Liver (tissue), 3 donors: Measurements from ENCODE around the gene PTPRN.

ENCODE experiments used
- EGR1 ChIP-seq, 2 donors: IDR thresholded peaks; 2 replicates each; pipeline ENCODE4 v1.6.1; 2016 to 2018; ENCODE audit warnings: antibody characterized with exemption in 2 of 2, low read depth in 2 of 2
- FOXA2 ChIP-seq: IDR thresholded peaks from 2 replicates; pipeline ENCODE4 v1.6.1; 2016; ENCODE audit warnings: antibody characterized with exemption
- GABPA ChIP-seq, 2 donors: IDR thresholded peaks in 1 of 2; conservative IDR thresholded peaks in 1 of 2; 2 replicates each; pipeline ENCODE4 v1.6.1; 2016; ENCODE audit warnings: antibody characterized with exemption in 2 of 2, mild to moderate bottlenecking in 1 of 2, moderate library complexity in 1 of 2
- HNF4A ChIP-seq, 2 donors: conservative IDR thresholded peaks; 2 replicates each; pipeline ENCODE4 v1.6.1; 2016; ENCODE audit warnings: antibody characterized with exemption in 2 of 2, mild to moderate bottlenecking in 2 of 2
- NR2F2 ChIP-seq: IDR thresholded peaks from 2 replicates; pipeline ENCODE4 v1.6.1; 2016; ENCODE audit warnings: antibody characterized with exemption
- RAD21 ChIP-seq, 2 donors: IDR thresholded peaks; 2 replicates each; pipeline ENCODE4 v1.6.1; 2016; ENCODE audit warnings: antibody characterized with exemption in 2 of 2, mild to moderate bottlenecking in 2 of 2
- SP1 ChIP-seq: IDR thresholded peaks from 2 replicates; pipeline ENCODE4 v1.6.1; 2018; ENCODE audit warnings: antibody characterized with exemption, mild to moderate bottlenecking
- YY1 ChIP-seq: IDR thresholded peaks from 2 replicates; pipeline ENCODE4 v1.6.1; 2016; ENCODE audit warnings: antibody characterized with exemption, mild to moderate bottlenecking
- TF ChIP-seq, protein P1 (sequence below): IDR thresholded peaks from 2 replicates; pipeline ENCODE4 v1.6.1; 2016; ENCODE audit warnings: antibody characterized with exemption
- TF ChIP-seq, protein P2 (sequence below): IDR thresholded peaks from 2 replicates; pipeline ENCODE4 v1.6.1; 2016; ENCODE audit warnings: antibody characterized with exemption, mild to moderate bottlenecking
- TF ChIP-seq, protein P3 (sequence below): fragments of 150-350 bp; IDR thresholded peaks from 2 replicates; pipeline ENCODE4 v1.5.1; 2017; ENCODE audit warnings: improper control_type of control experiment, low read depth, low read length; ENCODE audit not compliant: missing input control
- donor health status: healthy.
- donor health status: healthy.

DNA sequence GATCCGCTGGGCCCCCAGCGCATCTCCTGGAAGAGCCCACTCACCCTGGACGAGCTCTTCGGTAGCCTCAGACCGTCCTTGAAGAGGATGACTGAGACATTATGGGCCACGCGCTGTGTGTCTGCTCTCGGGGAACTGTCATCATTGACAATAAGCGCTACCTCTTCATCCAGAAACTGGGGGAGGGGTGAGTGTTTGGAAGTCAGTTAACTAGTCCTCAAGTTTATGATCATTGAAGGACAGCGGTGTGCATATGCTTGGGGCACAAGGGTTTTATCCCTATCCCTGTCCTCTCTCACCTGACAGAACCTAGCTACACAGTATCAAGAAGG, 63.3 kb downstream of the PTPRN start:
- TF ChIP-seq, protein P1, sequence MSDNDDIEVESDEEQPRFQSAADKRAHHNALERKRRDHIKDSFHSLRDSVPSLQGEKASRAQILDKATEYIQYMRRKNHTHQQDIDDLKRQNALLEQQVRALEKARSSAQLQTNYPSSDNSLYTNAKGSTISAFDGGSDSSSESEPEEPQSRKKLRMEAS, result no peak
- TF ChIP-seq, protein P2, sequence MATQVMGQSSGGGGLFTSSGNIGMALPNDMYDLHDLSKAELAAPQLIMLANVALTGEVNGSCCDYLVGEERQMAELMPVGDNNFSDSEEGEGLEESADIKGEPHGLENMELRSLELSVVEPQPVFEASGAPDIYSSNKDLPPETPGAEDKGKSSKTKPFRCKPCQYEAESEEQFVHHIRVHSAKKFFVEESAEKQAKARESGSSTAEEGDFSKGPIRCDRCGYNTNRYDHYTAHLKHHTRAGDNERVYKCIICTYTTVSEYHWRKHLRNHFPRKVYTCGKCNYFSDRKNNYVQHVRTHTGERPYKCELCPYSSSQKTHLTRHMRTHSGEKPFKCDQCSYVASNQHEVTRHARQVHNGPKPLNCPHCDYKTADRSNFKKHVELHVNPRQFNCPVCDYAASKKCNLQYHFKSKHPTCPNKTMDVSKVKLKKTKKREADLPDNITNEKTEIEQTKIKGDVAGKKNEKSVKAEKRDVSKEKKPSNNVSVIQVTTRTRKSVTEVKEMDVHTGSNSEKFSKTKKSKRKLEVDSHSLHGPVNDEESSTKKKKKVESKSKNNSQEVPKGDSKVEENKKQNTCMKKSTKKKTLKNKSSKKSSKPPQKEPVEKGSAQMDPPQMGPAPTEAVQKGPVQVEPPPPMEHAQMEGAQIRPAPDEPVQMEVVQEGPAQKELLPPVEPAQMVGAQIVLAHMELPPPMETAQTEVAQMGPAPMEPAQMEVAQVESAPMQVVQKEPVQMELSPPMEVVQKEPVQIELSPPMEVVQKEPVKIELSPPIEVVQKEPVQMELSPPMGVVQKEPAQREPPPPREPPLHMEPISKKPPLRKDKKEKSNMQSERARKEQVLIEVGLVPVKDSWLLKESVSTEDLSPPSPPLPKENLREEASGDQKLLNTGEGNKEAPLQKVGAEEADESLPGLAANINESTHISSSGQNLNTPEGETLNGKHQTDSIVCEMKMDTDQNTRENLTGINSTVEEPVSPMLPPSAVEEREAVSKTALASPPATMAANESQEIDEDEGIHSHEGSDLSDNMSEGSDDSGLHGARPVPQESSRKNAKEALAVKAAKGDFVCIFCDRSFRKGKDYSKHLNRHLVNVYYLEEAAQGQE, result no peak
- TF ChIP-seq, protein P3, sequence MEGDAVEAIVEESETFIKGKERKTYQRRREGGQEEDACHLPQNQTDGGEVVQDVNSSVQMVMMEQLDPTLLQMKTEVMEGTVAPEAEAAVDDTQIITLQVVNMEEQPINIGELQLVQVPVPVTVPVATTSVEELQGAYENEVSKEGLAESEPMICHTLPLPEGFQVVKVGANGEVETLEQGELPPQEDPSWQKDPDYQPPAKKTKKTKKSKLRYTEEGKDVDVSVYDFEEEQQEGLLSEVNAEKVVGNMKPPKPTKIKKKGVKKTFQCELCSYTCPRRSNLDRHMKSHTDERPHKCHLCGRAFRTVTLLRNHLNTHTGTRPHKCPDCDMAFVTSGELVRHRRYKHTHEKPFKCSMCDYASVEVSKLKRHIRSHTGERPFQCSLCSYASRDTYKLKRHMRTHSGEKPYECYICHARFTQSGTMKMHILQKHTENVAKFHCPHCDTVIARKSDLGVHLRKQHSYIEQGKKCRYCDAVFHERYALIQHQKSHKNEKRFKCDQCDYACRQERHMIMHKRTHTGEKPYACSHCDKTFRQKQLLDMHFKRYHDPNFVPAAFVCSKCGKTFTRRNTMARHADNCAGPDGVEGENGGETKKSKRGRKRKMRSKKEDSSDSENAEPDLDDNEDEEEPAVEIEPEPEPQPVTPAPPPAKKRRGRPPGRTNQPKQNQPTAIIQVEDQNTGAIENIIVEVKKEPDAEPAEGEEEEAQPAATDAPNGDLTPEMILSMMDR, result no peak
- no peak for TF ChIP-seq GABPA (IDR thresholded peaks at IDR 0.05 in 1 of 2, conservative IDR thresholded peaks at IDR 0.05 in 1 of 2)
- TF ChIP-seq YY1, result no peak
- no peak for TF ChIP-seq SP1
- no peak for TF ChIP-seq EGR1 (IDR thresholded peaks at IDR 0.05; ENCODE audit: low read depth in 2 of 2)
- TF ChIP-seq NR2F2, result no peak
- TF ChIP-seq FOXA2, result no peak
- no peak for TF ChIP-seq RAD21 (IDR thresholded peaks at IDR 0.05)
- no peak for TF ChIP-seq HNF4A (conservative IDR thresholded peaks at IDR 0.05)
